Cerebellar cortex (tissue), 1 donor: ENCODE results near the gene FTCD.
"Not testable (repeated sequence)": the region's sequence is repeated elsewhere in the genome, so short reads cannot be mapped to it uniquely, and the experiment has no call there.

Source experiments
- DNase-seq: peaks from one replicate; pipeline ENCODE4 v3.0.0-alpha.2; 2015; ENCODE audit warnings: low spot score

Gene FTCD

DNA sequence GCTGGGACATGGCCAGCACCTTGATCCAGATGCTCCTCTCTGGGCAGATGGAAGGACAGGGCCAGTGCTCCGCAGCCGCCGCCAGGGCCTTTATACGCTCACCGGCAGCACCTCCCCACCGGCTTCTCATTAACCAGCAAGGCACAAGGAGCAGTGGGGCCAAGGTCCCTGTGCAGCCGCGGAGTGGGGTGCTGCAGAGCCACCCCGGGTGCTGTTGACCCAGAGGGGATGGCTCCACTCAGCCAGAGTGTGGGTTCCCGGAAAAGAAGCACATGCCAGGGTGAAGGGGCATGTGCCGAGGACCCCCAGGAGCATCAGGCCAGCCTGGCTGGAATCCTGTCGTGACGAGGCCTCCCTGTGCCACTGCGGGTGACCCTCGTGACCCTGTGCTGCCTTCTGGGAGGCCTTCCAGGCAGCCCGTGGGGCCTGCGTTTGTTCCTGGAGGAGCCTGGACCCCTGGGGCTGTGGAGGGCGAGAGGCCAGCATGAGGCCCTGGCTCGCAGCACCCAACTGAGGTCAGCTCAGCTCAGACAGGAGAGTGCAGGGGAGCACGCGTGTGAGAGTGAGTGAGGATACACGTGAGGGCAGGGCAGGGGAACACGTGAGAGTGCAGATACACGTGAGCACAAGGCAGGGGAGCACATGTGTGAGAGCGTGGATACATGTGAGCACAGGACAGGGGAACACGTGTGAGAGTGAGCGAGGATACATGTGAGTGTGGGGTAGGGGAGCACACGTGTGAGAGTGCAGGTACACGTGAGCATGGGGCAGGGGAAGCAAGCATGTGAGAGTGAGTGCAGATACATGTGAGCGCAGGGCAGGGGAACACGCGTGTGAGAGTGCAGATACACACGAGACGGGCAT, at the start of gene FTCD:
FTCD (minus strand) TSS at position 66 of the 864 bp plus-strand sequence; CDS start at position 10, 56 bp downstream.
- DNase-seq = no peak

- no peak for DNase-seq
Observed at GRCh38 chr21:46205166-46205565, 49.8 kb upstream of the FTCD start.

GRCh38 chr21:46203203-46203600, 47.8 kb upstream of the FTCD start:
- no peak for DNase-seq

DNA sequence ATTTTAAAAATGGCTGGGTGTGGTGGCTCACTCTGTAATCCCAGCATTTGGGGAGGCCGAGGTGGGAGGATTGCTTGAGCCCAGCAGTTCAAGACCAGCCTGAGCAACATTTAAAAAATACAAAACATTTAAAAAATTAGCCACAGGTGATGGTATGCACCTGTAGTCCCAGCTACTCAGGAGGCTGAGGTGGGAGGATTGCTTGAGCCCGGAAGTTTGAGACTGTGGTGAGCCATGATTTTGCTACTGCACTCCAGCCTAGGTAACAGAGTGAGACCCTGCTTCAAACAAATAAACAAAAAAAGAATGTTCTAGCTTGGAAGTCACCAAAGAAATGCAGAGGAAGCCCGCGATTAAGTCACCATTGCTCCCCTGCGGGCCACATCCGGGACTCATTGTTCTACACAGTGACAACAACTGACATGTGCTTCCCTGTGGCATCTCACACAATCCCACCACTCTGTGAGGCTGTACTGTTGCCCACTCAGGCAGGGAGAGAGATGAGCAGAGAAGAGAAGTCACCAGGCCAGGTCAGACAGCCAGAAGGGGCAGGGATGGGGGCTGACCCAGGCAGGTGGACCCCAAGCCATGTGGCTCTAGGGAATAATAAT, 47.3 kb upstream of the FTCD start:
- no peak for DNase-seq

GRCh38 chr21:46200877-46201803, 45.8 kb upstream of the FTCD start:
- not testable (repeated sequence) for DNase-seq

GRCh38 chr21:46199436-46200373, 44.3 kb upstream of the FTCD start:
- no peak for DNase-seq

DNA sequence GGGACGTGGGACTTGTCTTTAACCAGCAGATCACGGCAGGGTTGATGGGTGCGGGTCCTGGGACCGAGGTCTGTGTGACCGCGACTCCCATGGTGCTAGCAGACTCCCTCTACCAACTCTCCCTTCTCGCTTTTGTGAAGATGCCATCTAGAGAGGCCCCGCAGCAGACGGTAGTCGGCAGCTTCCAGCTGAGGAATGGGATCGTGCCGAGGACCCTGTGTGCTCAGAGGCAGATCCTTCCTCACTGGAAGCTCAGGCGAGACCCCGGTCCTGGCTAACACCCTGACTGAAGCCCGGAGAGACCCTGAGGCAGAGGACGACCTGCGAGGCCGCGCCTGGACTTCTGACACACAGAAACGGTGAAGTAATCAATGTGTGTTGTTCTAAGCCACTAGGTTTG, 41.4 kb upstream of the FTCD start:
- DNase-seq = no peak

DNA sequence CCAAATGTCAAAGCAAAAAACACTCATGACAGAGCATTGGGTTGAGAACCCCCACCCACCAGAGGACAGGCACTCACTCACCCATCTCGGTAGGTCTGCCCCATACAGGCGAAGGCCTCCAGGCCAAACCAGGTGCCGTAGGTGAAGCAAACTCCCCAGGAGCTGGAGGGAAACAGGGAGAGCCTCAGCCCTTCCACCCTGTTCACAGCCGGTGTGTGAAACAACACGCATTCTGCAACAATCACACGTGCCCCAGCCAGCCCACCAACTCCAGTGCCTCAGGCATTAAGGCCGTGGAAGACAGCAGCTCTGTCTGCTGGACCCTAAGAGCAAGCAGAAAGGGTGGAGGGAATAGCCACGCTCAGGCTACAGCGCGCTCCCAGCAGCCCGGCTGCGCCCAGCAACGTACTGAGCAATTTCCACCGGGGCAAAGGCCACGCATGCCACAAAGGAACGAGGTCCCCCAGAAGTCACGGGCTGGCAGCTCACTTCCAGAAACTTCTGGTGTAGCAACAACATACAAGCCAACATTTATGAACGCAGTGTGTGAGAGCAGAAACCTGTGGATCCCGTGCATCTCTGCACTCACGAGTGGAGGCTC, 40.3 kb upstream of the FTCD start:
- DNase-seq = no peak

GRCh38 chr21:46194374-46195334, 39.3 kb upstream of the FTCD start:
- DNase-seq = peak; percentile 45

DNA sequence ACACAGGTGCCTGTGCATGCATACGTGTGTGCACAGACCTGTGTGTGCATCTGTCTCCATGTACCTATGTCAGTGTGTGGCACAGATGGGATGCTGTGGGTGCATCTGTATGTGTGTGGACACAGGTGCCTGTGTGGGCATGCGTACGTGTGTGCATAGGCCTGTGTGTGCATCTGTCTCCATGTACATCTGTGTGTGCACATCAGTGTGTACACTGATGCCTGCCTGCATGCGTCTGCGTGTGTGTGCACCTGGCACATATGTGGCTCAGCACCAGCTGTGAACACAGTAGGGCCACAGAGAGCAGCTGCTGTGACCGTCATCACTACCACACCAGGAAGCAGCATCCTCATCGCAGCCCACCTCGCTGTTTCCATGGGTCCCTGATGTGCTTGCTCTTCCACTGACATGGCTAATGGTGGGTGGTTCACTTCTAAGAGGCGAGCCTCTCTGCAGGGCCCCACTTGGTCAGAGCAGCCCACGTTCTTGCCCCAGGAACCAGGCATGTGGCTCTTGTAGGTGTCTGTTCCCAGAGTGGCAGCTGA, 38.5 kb upstream of the FTCD start:
- DNase-seq = no peak

GRCh38 chr21:46191686-46192575, 36.6 kb upstream of the FTCD start:
- no peak for DNase-seq

GRCh38 chr21:46191257-46191685, 35.9 kb upstream of the FTCD start:
- DNase-seq = no peak

GRCh38 chr21:46190491-46191131, 35.2 kb upstream of the FTCD start:
- no peak for DNase-seq

DNA sequence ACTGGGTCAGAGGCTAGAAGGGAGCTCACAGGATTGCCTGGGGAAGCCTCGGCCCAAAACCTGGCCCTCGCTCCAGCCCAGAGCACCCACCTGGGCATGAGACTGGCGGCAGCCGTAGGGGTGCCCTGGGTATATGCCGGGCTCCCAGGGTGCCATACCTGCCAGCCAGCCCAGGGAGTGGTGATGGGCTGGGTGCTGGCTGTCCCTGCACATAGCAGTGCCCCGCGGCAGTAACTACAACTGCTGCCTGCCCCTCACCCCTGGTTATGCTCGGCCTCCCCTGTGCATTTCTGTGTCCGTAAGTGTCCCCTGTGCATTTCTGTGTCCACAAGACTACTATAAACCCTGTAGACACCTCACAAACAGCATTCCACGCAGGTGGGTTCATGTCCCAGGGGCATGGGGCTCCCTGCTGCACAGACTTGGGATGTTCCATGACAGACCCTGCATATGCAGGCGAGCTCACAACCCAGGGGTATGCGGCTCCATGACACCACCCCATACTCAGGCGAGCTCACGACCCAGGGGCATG, 34.6 kb upstream of the FTCD start:
- no peak for DNase-seq

- DNase-seq = no peak
Observed at GRCh38 chr21:46189213-46189958, 34.0 kb upstream of the FTCD start.
